HG03520 (cell line): ENCODE data around the gene SRSF12.
"Not testable (repeated sequence)": the region's sequence is repeated elsewhere in the genome, so short reads cannot be mapped to it uniquely, and the experiment has no call there.

Experiments used
- ATAC-seq: cut with Tn5 transposase; IDR thresholded peaks from one replicate; pipeline ENCODE4 v1.9.1; 2021; ENCODE audit warnings: mild to moderate bottlenecking, moderate library complexity; ENCODE audit not compliant: unreplicated experiment

SRSF12 gene

GRCh38 chr6:89073840-89074239, 44.0 kb downstream of the SRSF12 start:
- no peak for ATAC-seq

DNA sequence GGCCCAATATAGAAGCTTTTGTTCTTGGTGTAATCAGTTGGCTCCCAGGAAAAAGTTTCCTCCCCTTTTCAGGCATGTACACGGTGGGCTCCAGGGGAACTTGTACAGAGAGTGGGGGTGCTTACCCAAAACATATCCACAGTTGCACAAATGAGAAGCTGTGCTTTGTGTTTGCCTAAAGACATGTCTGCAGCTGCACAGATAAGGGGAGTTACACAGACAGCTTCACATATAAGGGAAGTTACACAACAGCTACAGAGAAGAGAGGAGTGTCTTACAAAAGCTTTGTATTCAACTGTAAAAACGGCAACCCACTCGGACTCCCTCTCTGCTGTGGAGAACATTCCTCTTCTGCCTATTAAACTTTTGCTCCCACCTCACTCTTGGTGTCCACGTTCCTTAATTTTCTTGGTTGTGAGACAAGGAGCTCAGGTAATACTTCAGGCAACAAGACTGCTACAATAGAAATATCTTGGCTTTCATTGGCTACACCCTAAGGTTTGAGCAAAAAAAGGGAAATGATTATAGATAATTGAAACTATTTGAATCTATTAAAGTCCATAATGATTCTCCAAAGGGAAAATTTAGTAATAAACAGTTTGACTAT, 44.8 kb downstream of the SRSF12 start:
- ATAC-seq: no peak

DNA sequence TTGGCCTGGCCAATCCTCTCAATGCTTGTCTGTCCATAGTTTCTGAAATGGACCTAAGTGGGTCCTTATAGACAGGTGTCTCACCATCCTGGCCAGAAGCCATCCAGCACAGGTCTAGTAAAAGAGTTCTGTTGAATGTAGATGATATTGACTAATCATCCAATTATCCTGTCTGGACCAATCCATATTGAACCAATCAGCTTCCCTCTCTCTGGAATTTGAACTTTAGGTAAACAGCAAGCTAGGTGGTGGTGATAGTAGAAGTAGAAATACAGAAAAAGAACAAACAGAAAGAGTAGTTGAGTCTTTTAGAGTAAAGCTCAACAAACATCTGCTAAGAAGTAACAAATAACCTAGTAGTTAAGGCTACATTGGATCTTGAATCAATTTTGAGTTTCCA, 46.8 kb downstream of the SRSF12 start:
- ATAC-seq: no peak

DNA sequence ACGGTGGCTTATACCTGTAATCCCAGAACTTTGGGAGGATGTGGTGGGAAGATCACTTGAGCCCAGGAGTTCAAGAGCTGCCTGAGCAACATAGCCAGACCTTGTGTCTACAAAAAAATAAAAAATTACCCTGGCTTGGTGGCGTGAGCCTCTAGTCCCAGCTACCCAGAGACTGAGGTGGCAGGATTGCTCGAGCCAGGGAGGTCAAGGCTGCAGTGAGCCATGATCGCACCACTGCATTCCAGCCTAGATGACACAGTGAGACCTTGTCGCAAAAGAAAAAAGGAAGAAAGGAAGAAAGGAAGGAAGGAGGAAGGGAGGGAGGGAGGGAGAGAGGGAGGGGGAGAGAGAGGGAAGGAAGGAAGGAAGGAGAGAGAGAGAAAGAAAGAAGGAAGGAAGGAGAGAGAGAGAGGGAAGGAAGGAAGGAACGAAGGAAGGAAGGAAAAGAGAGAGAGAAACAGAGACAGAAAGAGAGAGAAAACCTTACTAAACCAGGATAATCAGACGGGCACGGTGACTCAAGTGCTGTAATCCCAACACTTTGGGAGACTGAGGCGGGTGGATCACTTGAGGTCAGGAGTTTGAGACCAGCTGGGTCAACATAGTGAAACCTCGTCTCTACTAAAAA, 48.2 kb downstream of the SRSF12 start:
- no peak for ATAC-seq

GRCh38 chr6:89068695-89069094, 49.2 kb downstream of the SRSF12 start:
- ATAC-seq: no peak

DNA sequence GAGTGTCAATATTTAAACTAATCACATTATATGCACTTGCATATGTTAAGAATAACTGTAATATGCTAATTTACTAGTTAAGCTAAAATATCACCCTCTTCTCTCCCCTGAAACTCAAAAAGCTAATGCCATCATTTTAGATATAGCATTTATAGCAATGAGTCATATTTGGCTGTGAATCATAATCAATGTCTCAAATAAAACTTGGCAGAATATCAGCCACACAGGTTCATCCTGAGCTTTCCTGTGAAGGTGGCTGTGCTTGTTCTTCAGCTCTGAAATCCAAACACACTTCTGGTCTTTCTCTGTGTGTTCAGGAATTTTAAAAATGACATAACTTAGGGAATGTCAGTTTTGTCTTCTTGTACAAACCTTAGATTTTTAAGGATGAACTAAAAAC, 50.1 kb downstream of the SRSF12 start:
- no peak for ATAC-seq

- no peak for ATAC-seq
Measured at GRCh38 chr6:89066940-89067646, 50.8 kb downstream of the SRSF12 start.

GRCh38 chr6:89066121-89066520, 51.8 kb downstream of the SRSF12 start:
- not testable (repeated sequence) for ATAC-seq

GRCh38 chr6:89064931-89065330, 52.9 kb downstream of the SRSF12 start:
- not testable (repeated sequence) for ATAC-seq

- no peak for ATAC-seq
Measured at GRCh38 chr6:89063881-89064280, 54.0 kb downstream of the SRSF12 start.

- ATAC-seq: no peak
Measured at GRCh38 chr6:89059227-89059626, 58.6 kb downstream of the SRSF12 start.

GRCh38 chr6:89058627-89059026, 59.2 kb downstream of the SRSF12 start:
- no peak for ATAC-seq

- ATAC-seq: no peak
Measured at GRCh38 chr6:89057759-89058158, 60.1 kb downstream of the SRSF12 start.

DNA sequence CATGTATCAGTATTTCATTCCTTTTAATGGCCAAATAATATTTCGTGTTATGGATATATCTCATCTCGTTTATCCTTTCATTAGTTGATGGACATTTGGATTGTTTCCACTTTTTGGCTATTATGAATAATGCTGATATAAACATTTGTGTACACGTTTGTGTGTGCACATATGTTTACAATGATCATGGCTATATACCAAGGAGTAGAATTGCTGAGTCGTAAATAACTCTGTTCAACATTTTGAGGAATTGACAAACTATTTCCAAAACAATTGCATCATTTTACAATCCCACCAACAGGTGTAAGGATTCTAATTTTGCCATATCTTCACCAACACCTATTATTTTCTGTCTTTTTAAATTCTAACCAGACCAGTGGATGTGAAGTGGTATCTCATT, 63.7 kb downstream of the SRSF12 start:
- no peak for ATAC-seq

- no peak for ATAC-seq
Measured at GRCh38 chr6:89051676-89052075, 66.2 kb downstream of the SRSF12 start.

- no peak for ATAC-seq
Measured at GRCh38 chr6:89050697-89051096, 67.2 kb downstream of the SRSF12 start.

DNA sequence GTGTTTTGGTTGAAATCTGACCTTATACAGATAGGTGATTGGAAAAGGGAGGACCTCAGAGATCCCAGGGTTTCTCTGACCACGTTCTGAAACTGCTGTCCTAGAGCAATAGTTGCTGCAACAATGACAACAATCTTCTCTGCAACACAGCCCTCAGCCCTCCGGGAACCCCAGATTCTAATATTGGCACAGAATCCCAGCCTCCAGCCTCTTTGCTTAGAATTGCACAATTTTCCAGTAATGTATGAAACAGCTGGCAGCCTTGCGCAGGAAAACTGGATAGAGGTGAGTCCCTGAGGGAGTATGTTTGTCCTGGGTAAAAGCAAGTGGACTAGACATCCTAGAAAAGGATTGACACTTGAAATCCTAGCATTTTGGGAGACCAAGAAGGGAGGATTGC, 67.7 kb downstream of the SRSF12 start:
- ATAC-seq: no peak

- ATAC-seq: no peak
Measured at GRCh38 chr6:89048985-89049384, 68.9 kb downstream of the SRSF12 start.

GRCh38 chr6:89048288-89048923, 69.5 kb downstream of the SRSF12 start:
- ATAC-seq: no peak

- ATAC-seq: no peak
Measured at GRCh38 chr6:89047473-89047872, 70.4 kb downstream of the SRSF12 start.
